HS-5 (cell line): Measurements from ENCODE around the gene LINC01488.

Experiments used
- DNase-seq: peaks from one replicate; pipeline ENCODE4 v3.0.0-alpha.2; 2012; ENCODE audit warnings: low read depth

The LINC01488 gene

GRCh38 chr11:69479591-69480271 is 1.7 kb upstream of the LINC01488 start:
- DNase-seq, result no peak

DNA sequence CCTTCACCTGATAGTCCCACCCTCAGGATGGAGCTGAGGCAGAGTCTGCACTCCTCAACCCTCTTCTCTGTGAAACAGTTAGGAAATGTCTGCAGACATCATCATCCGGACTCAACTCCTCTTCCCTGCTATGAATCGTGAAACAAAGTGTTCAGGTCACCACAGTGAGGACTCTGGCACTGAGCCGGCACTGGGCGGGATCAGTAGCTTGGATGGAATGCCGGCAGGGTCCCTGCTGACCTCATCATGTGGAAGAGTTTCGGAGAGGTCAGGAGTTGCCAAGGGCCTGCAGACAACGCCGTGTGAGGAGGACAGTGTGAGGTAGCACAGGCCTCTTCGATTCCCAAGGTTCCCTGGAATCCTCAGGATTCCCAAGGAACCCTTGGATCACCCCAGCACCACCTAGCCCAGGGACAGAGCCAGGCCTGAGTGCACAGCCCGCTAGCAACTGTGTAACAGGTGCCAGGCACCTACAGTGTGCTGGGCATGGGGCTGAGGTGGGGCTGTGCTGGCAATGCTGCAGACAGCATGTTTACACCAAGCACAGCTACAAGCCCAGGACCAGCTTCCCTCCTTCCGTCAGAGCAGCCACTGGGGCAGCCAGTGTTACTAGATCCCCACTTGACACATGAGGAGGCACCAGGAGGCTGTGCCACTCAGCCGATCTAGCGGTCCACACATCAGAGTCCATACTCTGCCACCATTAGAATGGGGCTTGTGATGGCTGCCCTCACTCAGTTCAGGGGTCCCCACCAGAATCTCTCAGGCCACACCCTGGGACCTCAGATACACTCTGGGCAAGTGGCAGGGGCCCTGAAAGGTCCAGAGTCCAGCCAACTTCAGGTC is 693 bp upstream of the LINC01488 start:
- no peak for DNase-seq

DNA sequence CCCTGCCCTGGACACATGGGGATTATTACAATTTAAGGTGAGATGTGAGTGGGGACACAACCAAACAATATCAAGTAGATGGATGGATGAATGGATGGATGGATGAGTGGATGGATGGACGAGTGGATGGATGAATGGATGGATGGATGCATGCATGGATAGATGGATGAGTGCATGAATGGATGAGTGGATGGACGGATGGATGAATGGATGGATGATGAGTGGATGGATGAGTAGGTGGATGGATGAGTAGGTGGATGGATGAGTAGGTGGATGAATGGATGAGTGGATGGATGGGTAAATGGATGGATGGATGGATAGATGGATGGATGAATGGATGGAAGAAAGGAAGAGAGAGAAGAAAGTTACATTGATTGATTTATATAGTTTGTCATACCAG is 859 bp downstream of the LINC01488 start:
- DNase-seq, result no peak

- DNase-seq, result no peak
Observed at GRCh38 chr11:69483170-69483569, 1.7 kb downstream of the LINC01488 start.

- DNase-seq, result no peak
Observed at GRCh38 chr11:69483691-69484426, 2.4 kb downstream of the LINC01488 start.

DNA sequence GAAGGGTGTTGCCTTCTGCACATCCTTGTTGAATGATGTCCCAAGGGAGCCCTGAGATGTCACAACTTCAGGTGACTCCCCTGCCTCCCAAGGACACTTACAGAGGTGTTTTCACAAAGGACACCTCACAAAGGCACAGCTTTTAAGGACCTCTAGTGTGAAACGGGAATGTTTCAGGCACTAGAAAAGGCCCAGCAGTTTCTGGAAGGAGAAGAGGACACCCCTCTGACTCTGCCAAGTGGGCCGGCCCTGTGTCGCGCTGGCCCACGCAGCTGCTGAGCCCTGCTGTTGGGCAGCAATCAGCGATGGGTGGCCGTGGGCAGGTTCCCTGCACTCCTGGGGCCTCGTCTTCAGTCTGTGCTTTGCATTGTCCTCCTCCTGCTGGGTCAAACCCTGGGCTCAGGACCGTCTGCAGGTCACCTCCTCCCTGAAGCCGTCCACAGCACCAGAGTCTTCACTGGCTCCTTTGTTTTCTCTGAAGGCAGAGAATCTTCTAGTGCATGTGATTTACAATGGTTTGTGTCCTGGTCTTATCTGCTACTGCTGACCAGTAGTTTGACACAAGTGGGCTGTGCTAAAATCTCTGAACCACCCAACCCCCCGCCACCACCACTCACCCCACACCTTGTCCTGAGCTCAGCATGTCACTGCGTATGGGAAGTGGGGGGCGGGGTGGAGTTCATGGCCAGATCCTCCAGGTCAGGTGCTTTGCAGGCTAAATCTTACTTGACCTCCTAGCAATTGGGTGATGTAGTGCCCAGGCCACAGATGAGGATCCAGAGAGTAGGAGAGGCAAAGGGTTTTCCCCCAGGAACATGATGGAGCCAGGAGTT is 3.2 kb downstream of the LINC01488 start:
- DNase-seq, result no peak

- no peak for DNase-seq
Observed at GRCh38 chr11:69485337-69486041, 4.0 kb downstream of the LINC01488 start.

- DNase-seq, result no peak
Observed at GRCh38 chr11:69486056-69486772, 4.8 kb downstream of the LINC01488 start.

GRCh38 chr11:69486773-69487291 is 5.4 kb downstream of the LINC01488 start:
- no peak for DNase-seq

- no peak for DNase-seq
Observed at GRCh38 chr11:69487391-69487790, 5.9 kb downstream of the LINC01488 start.

DNA sequence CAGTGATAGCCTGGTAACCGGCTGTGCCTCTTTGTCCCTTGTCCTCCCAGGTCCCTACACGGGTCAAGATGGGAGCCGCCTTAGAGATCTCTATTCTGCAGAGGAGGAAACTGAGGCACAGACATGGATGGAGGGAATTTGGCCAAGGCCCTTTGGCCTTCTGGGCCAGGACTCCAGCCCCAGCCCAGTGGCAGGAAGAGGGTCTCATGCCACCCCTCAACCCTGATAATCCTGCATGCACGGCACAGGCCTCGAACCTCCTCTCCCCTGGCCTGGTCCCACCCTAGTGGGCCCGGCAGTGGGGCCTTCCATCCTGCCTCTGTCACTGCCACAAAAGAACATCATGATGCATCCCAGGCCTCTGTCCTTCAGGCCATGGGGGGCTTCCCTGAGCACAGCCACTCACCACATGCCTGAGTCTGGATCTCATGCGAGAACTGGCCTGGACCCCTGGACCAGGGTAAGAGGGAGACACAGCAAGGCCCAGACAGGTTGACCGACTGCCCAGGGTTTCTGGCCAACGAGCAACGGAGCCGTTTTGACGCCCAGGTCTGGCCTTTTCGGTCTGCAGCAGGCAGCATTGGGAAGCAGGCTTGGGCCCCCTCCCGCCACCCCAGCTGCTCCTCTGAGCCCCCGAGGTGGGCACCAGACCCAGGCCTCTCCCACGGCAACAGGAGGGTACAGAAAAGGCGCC is 6.5 kb downstream of the LINC01488 start:
- DNase-seq, result no peak

DNA sequence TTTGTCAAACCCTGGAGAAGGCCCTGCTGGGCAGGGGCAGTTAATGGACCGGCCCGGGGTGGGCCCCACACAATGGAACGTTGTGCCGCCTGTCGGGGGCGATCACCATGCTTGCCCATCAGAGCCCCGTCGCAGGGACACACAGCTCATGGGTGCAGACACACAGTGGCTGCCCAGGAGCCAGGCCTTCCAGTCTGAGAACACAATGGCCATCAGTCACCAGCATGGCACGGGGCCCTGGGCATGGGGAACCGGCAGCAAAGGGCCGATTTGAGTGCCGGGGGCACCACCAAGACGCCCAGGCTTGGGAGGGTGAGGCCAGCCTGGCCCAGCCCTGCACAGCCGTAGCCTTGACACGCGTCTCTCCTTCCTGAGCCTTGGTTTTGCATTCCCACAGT is 7.1 kb downstream of the LINC01488 start:
- no peak for DNase-seq

- no peak for DNase-seq
Observed at GRCh38 chr11:69489031-69489745, 7.7 kb downstream of the LINC01488 start.

DNA sequence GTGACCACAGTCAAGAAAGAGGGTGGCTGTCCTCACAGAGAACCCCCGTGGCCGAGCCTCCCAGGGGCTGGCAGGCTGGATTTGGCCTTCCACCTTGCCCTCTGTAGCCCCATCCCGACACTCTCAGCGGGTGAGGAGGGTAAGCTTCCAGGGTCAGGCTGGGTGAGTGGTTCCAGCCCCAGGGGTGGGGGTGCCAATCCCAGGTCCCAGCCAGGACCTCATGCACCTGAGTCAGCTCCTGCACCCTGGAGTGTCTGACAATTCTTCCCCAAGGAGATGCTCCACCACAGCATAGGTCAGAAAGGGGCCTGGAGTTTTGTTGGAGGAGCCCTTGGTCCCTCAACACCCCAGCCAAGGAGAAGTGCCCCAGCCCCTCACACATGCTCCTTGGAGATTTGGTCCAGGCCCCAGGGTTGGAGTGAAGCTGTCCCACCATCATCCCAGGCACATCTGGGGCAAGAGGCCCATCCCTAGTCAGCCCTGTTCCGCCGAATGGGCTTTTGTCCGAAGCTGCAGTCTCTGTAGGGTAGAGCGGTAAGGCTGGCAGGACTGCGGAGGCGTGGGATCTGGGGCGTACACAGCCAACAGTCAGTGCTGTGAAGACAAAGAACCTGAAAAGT is 8.4 kb downstream of the LINC01488 start:
- no peak for DNase-seq

- no peak for DNase-seq
Observed at GRCh38 chr11:69490516-69490915, 9.1 kb downstream of the LINC01488 start.

DNA sequence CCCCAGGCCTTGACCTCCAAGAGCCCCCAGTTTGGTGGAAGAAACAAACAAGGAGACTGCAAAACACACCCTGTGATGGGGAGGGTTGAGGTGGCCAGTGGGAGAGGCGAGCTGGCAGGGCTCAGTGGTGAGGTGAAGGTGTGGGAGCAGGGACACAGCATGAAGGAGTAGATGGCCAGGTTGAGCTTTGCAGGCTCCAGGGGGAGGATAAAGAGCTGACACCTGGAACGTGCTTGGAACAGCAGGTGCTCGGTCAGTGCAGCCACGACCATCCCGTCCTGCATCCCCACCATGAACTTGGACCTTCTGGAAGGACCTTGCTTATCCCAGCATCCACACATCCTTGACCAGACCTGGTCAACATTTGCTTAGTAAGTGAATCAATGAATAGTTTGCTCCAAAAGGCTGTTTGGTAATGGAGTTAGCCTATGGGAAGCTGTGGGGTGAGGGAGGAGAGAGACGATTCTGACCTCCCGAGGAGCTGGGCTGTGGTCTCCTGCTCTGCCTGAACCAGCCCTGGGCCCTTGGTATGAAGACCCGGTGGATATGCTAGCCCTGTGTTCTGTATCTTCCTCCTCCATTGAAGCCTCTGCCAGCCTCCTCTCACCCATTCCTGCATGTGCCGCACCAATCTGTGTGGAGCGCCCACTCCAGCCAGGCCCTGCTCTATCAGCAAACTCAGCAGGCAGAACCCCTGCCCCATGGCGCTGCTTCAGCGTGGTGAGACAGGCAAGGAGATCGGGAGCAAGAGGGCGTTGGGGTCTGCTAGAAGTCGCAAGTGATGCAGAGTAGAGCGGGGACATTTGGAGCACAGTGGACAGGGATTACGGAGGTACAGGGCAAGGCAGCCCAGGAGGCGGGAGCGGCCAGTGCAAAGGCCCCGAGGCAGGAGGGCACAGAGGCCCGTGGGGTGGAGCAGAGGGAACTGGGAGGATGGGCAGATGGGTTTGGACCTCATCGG is 9.9 kb downstream of the LINC01488 start:
- no peak for DNase-seq

DNA sequence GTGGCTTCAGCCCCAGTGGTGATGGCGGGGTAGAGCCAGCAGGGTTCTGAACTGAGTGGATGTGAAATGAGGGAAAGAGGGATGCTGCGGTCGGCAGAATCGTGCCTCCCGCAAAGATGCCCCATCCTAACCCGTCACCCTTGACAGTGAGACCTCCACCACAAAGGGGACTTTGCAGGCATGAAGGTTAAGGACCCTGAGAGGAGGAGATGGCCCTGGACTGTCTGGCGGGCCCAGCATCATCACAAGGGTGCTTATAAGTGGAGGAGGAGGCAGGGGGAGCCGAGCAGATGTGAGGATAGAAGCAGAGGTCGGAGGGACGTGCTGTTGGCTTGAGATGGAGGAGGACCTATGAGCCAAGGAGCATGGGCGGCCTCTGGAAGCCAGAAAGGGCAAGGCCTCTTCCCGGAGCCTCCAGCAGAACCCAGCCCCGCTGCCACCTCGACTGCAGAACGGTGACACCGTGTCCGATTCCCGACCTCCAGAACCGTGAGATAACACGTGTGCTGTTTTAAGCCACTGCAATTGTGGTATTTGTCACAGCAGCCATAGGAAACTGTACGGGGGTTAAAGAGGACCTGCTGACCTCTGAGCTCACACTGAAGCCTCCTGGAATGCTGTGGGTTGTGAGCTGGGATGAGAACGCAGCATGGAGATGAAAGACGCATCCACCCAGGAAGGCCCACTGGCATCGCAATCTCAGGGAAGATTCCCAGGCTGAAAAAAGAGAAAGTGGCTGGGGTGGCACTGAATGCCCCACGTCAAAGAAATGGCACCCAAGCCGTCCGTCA is 10.9 kb downstream of the LINC01488 start:
- no peak for DNase-seq
